SH-SY5Y (cell line): ENCODE measurements around the gene KCNG2.

Source experiments
- GATA2 ChIP-seq: IDR thresholded peaks from 2 replicates; pipeline ENCODE4 v1.6.1; 2011; ENCODE audit warnings: mild to moderate bottlenecking, low read depth, low read length
- GATA3 ChIP-seq: IDR thresholded peaks from 2 replicates; pipeline ENCODE4 v1.6.1; 2011; ENCODE audit warnings: low read depth, mild to moderate bottlenecking, low read length, moderate library complexity

- TF ChIP-seq GATA2 (no peak), GATA3 (no peak)
Observed at GRCh38 chr18:79902640-79903039, 104.9 kb downstream of the KCNG2 start.
